Chondrocyte (in vitro differentiated cells): ENCODE results near the gene ZC3H18. TPM values are rescaled to one million over a fixed set of nuclear protein-coding genes. Genes with fewer than 3 reads are reported as not detected.

ENCODE experiments used
- DNase-seq: peaks from one replicate; pipeline ENCODE4 v3.0.0; 2021; ENCODE audit warnings: mixed read lengths, low spot score
- H3K27ac Mint-ChIP-seq: one replicate; pipeline ENCODE4 v1.8.0; 2021; ENCODE audit warnings: mild to moderate bottlenecking, moderate library complexity, mixed read lengths; ENCODE audit not compliant: unreplicated experiment
- H3K27me3 Mint-ChIP-seq: 2 replicates; pipeline ENCODE4 v1.8.0; 2021; ENCODE audit warnings: low read depth, mixed read lengths
- H3K36me3 Mint-ChIP-seq: 2 replicates; pipeline ENCODE4 v1.8.0; 2021; ENCODE audit warnings: low read depth, mixed read lengths
- H3K4me1 Mint-ChIP-seq: 2 replicates; pipeline ENCODE4 v1.8.0; 2021; ENCODE audit warnings: low read depth, mild to moderate bottlenecking, mixed read lengths
- H3K4me3 Mint-ChIP-seq: one replicate; pipeline ENCODE4 v1.8.0; 2021; ENCODE audit warnings: mild to moderate bottlenecking, moderate library complexity, mixed read lengths; ENCODE audit not compliant: unreplicated experiment
- H3K9me3 Mint-ChIP-seq: 2 replicates; pipeline ENCODE4 v1.8.0; 2021; ENCODE audit warnings: low read depth, mixed read lengths
- total RNA-seq: library from RNA; stranded (reverse); gene quantifications from 3 replicates; pipeline ENCODE4 v1.2.1, GENCODE V29; 2021
- TF ChIP-seq, protein P1 (sequence below): fragments of 200-600 bp; sonication (generic); IDR thresholded peaks from 2 replicates; pipeline ENCODE4 v1.5.0; 2021; ENCODE audit warnings: antibody characterized with exemption, mild to moderate bottlenecking, moderate library complexity

Gene ZC3H18
- total RNA-seq, 1 donor from 2014 or later, result 36.7 TPM

DNA sequence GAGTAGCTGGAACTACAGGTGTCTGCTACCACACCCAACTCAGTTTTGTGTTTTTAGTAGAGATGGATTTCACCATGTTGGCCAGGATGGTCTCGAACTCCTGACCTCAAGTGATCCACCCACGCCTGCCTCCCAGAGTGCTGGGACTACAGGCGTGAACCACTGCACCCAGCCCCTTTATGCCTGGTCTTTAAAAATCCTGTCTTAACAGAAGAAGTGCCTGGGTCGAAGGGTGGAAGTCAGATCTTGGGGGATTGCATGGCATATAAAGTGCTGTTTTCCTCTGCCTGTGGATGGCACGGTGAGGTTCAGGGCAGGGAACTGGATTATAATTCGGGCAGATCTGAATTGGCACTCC, 30.3 kb downstream of the ZC3H18 start:
- TF ChIP-seq, protein P1, sequence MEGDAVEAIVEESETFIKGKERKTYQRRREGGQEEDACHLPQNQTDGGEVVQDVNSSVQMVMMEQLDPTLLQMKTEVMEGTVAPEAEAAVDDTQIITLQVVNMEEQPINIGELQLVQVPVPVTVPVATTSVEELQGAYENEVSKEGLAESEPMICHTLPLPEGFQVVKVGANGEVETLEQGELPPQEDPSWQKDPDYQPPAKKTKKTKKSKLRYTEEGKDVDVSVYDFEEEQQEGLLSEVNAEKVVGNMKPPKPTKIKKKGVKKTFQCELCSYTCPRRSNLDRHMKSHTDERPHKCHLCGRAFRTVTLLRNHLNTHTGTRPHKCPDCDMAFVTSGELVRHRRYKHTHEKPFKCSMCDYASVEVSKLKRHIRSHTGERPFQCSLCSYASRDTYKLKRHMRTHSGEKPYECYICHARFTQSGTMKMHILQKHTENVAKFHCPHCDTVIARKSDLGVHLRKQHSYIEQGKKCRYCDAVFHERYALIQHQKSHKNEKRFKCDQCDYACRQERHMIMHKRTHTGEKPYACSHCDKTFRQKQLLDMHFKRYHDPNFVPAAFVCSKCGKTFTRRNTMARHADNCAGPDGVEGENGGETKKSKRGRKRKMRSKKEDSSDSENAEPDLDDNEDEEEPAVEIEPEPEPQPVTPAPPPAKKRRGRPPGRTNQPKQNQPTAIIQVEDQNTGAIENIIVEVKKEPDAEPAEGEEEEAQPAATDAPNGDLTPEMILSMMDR, result no peak
- no peak overlapping the region for H3K4me3 Mint-ChIP-seq
- DNase-seq, result no peak
- H3K27ac Mint-ChIP-seq, result no peak overlapping the region
- no peaks in the 10 kb centered on the region for H3K9me3 Mint-ChIP-seq
- no peaks in the 10 kb centered on the region for H3K27me3 Mint-ChIP-seq
- H3K4me1 Mint-ChIP-seq, result no peaks in the 10 kb centered on the region
- peaks cover 20% of the 10 kb centered on the region for H3K36me3 Mint-ChIP-seq

DNA sequence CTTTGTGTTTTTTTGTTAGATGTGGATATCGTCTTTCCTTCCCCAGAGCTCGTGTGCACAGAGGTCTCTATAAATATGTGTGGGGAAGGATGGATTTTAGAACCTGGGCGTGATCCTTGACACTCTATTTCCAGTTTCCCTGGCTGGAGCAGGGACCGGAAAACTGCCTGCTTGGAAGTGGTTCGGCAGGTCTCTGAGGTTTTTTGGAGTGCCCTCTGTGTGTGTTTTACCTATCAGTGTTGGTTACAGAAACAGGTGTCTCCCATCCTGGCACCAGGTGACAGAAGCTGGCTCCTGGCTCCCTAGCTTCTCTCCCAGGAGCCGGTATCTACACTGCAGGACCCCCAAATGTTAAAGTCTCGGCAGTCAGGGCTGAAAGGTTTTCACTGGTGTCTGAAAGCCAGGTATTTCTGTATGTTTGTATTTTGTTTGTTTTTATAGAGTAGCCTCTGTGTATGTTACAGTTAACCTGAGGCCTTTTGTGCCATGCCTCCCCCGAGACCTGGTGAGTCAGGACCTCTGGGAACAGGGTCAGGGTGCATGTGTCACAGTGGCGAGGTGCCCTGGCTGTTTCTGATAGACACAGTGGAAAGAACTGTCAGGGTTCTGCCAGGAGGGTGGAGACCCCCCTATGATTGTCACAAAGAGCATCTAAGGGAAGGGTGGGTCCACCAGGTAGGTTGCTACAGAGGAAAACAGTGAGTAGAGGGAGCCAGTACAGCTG, 31.3 kb downstream of the ZC3H18 start:
- Mint-ChIP-seq H3K27me3 (no peaks in the 10 kb centered on the region), H3K4me1 (no peaks in the 10 kb centered on the region), H3K9me3 (no peaks in the 10 kb centered on the region), H3K4me3 (no peak overlapping the region), H3K36me3 (peaks cover 17% of the 10 kb centered on the region), H3K27ac (no peak overlapping the region)
- TF ChIP-seq, protein P1, result no peak
- DNase-seq, result no peak

DNA sequence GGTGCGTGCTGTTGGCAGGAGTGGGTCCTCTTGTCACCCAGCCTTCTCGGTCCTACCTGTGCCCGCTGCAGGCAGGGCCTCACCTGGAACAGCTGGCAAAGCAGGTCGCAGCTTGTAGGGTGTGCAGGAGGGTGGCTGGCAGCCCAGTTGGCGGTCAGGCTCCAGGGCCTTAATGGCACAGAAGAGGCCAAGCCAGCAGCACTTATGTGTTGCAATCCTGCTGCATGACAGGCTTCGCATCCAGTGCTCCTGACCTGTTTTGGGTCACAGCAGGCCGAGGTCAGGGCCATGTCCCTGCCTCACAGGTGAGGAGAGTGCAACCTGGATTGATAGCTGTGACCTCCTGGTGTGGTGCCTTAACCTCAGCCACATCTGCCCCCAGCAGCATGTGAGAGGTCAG, 31.9 kb downstream of the ZC3H18 start:
- DNase-seq, result no peak
- TF ChIP-seq, protein P1, result no peak
- peaks cover 17% of the 10 kb centered on the region for H3K36me3 Mint-ChIP-seq
- no peaks in the 10 kb centered on the region for H3K9me3 Mint-ChIP-seq
- no peak overlapping the region for H3K4me3 Mint-ChIP-seq
- no peaks in the 10 kb centered on the region for H3K27me3 Mint-ChIP-seq
- H3K4me1 Mint-ChIP-seq, result no peaks in the 10 kb centered on the region
- no peak overlapping the region for H3K27ac Mint-ChIP-seq

DNA sequence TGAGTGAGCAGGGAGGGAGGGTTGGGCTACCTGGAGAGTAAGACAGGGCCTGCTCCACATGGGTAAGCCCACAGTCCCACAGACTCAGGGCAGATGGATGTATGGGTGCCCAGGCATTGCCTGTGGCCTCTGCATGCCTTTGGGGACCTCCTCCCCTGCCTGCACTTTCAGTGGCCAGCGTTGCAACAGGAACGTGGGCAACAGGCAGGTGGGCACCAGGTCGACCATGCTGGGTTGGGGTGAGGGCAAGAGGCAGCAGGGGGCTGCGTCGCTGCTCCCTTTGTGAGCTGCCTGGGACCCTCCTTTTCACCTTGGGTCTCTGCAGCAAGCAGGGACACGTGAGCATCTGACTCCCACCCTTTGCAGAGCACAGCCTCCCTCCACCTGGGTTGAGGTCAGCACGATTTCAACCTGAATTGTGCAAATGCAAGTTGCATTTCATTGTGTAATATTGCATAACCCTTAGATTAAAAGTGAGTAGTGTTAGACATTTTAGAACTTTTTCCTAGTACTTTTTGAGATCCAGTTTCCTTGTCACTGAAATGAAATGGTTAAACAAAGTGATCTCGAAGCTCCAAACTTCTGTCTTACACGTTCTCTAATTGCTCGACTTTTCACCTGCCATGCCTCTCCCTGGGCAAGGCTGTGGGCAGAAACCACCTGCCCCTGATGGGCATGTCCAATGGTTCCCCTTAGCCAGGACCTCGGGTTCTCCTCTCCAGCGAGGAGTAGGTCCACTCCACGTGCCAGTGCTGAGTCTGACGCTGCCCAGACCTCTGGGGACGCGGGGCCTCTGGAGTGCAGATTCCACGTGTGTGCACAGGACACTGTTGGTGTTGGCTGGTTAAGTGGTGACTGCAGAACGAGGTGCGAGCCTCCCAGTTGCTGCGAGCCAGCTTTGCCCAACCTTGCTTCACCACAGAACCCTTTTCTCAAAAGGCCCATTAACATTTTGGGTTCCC, 35.3 kb downstream of the ZC3H18 start:
- no peak overlapping the region for H3K27ac Mint-ChIP-seq
- no peak for DNase-seq
- no peaks in the 10 kb centered on the region for H3K27me3 Mint-ChIP-seq
- H3K4me1 Mint-ChIP-seq, result no peaks in the 10 kb centered on the region
- peaks cover 13% of the 10 kb centered on the region for H3K36me3 Mint-ChIP-seq
- TF ChIP-seq, protein P1, result no peak
- H3K4me3 Mint-ChIP-seq, result no peak overlapping the region
- H3K9me3 Mint-ChIP-seq, result no peaks in the 10 kb centered on the region

DNA sequence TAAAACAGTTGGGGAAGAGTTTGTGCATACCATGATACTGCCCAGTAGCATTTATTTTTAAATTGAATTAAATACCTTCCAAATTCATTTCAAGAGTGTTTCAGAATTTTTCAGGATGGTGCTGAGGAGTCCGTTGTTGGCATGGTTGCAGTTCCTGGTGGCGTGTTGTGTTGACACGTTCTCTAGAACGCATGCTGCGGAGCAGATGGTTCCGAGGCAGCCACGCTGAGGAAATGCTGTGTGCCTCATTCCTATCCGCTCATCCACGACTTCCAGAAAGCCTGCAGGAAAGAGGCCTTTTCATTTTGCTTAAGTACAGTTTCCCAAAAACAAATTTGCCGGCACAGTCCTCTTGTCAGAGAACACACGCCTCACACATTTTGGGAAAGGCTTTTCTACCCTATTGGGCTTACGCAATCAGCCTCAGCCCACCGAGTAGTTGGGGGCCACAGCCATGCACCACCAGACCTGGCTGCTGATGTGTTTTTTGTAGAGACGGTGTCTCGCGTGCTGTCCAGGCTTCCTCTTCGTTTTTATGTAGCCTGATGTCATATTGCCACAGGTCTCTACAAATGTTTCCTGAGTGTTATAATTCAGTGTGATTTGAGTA, 36.0 kb downstream of the ZC3H18 start:
- Mint-ChIP-seq H3K4me1 (no peaks in the 10 kb centered on the region), H3K27ac (no peak overlapping the region), H3K36me3 (peaks cover 16% of the 10 kb centered on the region)

More for the DNA sequence above, 36.0 kb downstream of the ZC3H18 start:
- TF ChIP-seq, protein P1, result no peak
- H3K9me3 Mint-ChIP-seq, result no peaks in the 10 kb centered on the region
- no peaks in the 10 kb centered on the region for H3K27me3 Mint-ChIP-seq
- no peak for DNase-seq
- H3K4me3 Mint-ChIP-seq, result no peak overlapping the region
